HG03196 (cell line): Measurements from ENCODE around the gene GSG1L2.

Experiments used
- ATAC-seq: cut with Tn5 transposase; IDR thresholded peaks from one replicate; pipeline ENCODE4 v1.9.1; 2021; ENCODE audit not compliant: unreplicated experiment

The GSG1L2 gene

DNA sequence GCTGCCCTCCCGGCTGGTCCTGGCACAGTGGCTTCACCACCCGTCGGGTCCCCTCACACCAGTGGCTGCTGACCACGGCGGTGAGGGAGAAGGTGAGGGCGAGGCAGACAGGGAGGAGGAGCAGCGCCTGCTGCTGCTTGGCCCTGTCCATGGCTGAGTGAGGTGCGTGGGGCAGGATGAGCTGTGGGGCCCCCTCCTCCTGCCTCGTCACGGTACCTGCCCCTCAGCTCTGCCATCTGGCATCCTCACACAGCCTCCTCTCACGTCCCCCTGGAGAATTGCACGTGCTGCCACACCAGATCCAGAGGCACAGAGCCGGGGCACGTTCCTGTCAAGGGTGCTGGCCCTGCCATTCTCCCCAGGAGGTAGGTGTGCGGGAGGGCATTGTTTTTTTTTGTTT is at the start of gene GSG1L2:
GSG1L2 (minus strand) TSS at position 159 of the 400 bp plus-strand sequence; CDS start at position 151, 8 bp downstream.
- no peak for ATAC-seq

DNA sequence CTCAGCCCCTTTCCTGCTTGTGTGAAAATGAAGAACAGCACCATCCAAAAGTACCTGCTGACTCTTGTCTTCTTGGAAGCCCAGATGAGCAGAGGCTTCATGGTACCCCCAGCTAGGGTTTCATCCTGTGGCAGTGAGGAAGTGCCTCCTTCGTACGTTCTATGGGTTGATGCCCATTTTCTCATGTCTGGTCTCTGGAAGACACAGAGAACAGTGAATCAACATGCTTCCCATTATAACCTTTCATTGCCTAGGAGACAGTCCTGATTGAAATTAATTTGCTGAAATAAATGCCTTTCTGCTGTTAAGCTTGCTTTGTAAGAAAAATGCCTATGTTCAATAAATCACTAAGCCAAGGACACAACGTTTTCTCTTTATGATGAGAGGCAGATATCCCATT is 46.7 kb upstream of the GSG1L2 start:
- ATAC-seq, result no peak

DNA sequence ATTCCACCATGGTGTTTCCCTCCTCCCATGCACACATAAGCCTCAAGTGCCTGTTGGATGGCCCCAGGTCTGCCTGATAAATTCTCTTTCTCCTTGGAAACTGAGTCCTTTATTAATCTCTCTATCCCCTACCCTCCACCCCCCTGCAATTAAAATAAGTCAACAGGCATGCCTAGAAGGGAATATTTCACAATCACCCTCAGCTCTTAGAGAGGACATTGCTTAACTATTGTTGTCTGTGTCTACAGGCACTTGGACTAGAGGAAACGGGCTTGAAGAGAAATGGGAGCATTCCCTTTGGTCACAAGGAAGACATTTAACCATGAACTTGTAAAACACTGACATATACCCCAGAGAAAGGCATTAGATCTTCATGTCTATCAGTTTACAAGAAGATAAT is 43.7 kb upstream of the GSG1L2 start:
- no peak for ATAC-seq

DNA sequence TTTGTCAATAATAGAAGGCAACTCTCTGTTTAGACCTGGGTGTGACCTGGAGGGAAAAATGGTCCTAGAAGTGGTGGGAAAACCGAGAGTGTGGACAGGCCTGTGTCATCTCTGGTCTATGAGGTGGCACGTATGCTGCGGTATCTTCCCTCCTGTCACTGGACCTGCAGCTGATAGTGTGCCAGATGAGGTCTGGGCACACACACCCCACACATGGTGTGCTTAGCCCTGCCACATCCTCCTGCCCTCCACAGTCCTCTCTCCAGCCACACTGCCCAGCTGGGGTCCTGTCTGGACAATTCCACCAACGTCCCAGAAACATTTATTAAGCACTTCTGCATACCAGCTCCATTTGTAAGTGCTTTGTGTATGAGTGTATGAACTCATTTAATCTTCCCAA is 41.1 kb upstream of the GSG1L2 start:
- no peak for ATAC-seq

DNA sequence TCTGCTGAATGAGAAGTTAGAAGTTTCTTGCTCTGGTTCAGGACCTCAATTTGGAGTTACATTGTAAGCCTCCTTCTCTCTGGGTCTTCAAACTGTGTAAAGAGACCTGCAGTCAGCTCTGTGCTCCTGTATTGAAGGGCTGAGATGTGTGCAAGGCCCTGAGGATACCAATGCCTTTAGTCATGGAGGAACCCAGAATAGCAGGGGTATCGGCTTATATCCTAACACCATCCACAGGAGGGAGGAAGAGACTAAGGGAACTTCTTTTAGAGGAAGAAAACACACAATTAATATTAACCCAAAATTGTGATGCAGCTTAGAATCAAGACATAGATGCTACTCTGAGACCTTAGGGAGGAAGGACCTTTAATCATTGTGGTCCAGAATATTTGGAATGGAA is 40.3 kb upstream of the GSG1L2 start:
- no peak for ATAC-seq

DNA sequence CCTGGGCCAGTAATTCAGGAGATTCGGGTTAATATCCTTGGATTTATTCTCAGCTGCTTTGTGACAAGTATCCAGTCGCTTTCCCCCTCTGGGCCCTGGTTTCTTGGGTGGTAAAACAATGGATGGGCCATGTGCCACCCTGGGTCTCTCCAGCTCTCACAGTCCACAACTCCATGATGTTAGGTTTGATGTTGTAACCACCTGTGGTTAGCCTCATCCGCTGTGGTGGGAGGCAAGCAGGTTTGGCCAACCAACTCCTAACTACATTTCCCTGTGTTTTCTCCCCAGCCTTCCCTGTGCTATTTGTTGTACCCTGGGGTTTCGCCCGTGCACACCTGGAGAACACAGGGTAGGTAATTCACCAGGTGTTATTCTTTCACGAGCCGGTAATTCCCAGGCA is 39.0 kb upstream of the GSG1L2 start:
- ATAC-seq, result no peak

DNA sequence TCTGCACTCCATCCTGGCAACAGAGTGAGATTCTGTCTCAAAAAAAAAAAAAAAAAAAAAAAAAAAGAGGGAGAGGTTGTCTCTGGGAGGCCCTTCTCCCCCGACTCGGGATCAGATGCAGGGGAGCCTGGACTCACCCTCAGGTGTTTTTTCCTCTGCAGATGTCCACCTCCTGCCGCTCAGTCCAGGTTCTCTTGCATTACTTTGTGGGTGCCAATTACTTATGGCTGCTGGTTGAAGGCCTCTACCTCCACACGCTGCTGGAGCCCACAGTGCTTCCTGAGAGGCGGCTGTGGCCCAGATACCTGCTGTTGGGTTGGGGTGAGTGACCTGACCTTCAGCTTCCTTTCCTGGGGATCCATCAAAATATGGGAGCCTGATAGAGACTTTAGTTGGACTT is 37.9 kb upstream of the GSG1L2 start:
- no peak for ATAC-seq

DNA sequence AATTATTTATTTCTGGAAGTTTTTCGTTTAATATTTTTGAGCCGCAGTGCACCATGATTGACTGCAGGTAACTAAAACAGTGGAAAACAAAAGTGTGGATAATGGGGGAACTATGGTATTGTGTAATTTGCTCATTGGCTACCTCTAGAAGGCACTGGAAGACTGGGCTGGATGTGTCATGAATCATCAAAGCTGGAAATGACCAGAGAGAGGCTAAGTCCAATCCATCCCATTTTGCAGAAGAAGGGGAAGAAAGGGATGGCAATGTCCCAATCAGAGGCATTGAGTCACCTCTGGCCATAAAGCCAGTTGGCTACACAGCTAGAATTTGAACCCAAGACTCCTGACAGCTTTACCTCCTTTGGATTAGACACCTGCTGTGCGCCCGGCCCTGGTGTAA is 33.2 kb upstream of the GSG1L2 start:
- ATAC-seq, result no peak

DNA sequence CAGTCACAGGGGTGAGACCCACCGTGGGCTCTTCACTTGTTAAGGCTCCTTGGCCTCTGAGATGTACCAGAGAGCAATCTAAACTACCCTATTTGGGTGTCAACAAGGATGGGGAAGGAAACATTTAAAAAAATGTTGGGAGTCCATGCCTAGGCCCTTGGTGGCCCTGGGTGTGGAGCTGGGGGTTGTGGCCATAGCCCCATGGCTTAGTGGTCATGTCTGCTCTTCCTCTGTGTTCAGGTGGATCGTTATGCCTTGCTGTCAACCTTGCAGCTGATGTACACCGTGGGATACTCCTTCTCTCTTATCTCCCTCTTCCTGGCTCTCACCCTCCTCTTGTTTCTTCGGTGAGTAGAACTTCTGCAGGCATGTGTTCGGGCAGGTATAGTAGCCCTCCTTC is 32.4 kb upstream of the GSG1L2 start:
- ATAC-seq, result no peak

DNA sequence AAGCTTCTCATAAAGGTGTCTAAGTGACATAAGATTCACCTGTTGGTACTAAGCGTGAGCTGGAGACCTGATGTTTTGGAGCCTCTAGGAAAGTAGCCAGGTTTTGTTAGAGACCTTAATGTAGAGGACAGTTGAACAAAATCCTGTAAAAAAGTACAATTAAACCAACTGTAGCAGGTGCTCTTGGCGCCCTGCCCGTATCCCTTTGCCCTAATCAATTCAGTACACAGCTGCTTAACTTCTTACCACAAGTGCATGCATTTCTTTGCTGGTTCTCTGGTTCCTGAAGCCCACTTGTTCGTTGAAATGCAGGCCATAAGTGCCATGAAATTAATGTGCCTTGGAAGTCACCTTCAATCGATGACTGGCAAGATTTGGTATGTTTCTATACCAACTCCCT is 28.3 kb upstream of the GSG1L2 start:
- ATAC-seq, result no peak

DNA sequence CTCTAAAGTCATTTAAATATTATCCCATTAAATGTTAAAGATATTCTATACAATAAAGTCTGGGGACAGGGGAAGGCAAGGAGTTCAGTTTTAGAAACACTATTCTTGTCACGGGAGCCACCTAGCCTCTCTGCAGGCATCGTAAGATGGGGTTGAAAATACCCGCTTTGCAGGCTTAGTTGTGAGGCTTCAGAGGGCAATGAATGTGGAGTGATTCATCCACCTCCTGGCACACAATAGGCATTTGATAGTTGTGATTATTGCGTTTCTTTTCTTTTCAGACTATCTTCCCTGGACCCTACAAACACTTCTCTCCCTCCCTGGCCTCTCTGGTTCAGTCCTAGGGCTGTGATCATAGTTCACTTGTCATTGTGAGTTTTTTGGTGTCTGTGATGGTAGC is 23.4 kb upstream of the GSG1L2 start:
- ATAC-seq, result no peak

DNA sequence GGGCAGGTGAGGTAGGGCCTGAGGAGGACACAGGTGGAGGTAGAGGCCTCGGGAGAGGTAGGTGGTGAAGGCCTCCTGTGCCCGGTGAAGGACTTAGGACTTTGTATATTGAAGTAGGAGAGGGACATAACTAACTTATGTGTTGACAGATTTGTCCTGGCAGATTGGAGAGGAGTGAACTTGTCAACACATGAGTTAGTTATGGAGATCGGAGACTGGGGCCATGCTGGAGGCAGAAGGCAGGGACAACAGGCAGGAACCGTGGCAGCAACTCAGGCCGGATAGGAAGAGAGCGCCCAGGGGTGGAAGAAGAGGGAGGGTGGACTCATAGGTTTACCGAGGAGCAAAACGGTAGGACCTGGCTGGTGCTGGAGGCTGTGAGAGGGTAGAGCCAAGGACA is 22.3 kb upstream of the GSG1L2 start:
- ATAC-seq, result no peak

DNA sequence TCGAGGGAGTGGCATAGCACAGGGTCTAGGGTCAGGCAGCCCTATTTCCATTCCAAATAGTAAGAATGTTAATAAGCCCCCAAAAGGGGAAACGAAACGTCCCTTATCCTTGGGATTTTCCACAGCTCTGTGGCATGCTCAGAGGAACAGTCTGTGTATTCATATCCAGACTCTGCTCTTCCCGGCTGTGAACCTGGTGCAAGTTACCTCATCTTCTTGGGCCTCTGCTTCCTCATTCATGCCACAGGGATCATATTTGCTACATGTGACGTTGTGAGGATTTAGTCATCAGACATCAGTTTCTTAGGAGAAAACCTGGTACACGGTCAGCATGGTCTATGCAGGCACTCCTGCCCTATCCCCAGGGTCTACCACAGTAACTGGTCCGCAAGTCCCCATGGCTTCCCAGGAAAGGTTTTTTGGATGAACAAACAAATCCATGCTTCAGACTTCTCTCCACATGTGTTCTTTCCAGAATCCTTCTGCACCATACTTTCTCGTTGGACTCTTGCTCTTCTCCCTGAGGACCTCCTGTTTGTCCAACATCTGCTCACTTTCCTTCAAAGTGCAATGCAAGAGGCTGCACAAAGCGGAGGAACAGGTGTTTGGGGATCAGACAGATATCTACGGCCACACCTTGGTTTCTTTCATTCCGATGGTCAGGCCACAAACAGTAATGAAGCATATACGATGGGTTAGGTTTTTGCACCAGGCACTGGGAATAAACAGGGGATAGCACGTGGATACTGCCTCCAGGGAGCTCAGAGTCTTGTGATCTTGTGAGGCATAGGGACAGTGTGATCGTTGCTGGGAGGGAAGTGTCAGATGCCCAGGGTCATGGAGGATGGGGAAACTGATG is 21.5 kb upstream of the GSG1L2 start:
- no peak for ATAC-seq

DNA sequence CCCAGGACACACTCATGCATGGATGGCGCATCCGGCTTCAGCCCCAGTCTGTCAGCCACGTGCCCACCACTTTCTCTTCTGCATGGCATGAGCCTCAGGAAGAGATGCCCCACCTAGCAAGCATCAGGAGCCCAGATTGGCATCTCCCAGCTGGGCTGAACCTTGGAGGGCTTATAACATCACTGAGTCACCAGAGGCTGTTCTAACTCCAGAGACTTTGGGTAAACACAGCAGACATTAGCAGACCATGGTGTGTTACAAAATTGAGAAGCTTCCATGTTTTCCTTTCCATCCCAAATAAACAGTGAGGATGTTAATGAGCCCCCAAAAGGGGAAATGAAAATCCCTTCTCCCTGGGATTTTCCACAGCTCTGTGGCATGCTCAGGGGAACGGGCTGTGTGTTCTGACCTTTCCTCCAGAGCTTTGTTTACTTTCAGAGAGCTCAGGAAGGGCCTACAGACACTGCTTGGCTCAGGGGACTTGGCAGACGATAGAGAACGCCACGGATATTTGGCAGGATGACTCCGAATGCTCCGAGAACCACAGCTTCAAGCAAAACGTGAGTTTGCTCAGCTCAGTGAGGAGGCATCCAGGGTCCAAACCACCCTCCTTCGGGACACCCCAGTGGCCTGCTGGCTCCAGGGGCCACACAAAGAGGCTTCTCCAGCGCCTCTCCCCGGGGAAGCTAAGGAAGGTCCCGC is 20.3 kb upstream of the GSG1L2 start:
- no peak for ATAC-seq

DNA sequence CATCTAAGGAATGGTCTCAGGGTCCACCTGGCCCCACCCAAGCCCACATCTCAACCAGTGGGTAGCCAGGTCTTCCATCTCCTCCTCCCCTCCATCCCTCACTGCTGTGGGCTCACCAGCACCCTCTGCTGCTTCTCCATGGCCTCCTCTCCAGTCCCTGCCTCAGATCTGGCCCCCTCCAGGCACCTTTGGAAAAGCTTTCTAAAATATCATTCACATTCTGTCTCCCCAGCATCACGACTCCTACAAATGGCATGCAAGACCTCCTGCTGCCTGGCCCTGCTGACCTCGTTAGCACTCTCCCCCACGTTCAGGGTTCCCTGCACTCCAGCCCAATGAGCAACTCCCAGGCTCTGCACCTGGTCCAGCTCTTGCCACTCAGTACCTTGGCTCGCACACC is 17.6 kb upstream of the GSG1L2 start:
- no peak for ATAC-seq

DNA sequence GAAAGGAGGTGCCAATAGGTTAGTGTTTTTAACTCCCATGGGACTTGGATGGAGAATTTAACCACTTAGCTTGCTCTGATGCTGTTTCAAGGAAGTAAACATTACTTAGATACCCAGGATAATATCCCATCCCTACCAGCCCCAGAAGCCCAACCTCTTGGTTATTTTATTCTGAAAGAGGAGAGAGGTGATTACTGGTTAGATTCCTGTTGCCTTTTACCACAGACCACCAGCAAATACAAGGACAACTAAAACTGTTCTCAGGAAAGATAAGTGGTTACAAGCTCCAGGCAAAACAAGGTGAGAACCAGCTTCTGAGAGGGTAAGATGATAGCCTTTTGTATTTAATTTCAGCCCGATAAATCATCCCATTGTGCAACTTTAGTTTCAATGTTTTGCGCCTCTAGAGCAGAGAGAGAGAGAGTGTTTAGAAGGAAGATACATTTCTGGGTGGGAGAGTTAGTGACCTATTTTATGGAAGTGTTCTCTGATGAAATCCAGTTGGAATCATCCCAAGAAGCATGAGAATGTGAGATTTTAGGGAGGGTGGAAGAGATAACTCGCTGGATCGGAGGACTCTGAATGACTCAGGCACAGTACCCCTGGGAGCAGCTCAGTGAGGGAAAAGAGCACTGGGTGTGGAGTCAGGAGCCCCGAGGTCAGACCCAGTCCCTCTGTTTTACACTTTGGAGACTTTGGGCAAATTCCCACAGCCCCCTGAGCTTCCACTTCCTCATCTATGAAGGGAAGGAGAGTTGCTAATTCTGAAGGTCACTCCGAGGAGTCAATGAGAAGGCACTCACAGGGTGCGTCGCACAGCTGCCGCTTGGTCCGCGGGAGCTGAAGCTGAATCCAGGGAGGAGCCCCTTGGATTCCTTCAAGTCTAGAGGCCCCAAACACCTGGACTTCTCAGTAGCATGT is 15.9 kb upstream of the GSG1L2 start:
- ATAC-seq, result no peak

DNA sequence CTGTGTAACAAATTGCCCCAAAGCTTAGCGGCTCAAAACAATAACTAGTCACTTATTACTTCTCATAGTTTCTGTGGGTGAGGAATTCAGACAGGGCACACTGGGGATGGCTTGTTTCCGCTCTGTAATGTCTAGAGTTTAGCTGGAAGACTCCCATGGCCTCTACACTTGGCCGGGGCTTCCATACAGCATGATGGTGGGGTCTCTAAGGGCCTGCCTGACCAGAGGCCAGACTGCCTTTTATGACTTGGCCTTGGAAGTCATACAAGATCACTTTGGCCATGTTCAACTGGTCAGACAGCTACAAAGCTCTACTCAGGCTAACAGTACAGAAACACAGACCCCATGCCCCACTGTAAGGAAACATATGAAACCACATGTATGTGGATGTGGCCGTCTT is 12.0 kb upstream of the GSG1L2 start:
- no peak for ATAC-seq

DNA sequence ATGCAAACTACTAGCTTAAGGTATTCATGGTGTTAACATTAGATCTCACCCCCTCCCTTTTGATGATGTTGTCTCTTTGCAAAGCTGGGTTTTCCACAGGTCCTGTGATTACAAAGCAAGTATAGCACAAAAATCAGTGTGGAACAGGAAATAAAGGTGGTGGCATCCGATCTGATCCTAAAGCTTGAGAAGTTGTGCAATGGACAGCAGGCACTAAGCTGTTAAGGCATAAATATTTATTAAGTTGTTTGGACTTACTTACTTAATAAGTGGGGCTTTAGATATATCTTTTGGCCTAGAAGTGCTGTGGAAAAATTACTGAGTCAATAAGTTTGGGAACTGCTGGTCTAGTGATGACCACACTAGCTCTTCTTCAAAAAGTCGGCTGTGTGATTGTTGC is 8.8 kb upstream of the GSG1L2 start:
- no peak for ATAC-seq

DNA sequence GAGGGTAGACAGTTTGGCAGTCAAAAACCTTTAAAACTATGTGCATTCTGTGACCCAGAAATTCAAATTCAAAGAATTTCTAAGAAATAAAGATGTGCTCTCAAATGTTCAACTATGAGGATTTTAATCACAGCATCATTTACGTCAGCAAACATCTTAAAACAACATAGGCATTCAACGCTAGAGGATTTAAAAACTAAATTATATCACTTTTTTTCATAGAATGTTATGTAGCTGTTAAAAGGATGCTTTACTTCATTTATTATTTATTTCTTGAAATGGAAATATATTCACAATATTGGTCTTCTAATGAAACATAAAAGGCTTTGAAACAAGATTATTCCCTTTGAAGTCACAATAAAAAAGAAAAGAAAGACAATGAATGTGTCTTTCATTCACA is 7.5 kb upstream of the GSG1L2 start:
- no peak for ATAC-seq

DNA sequence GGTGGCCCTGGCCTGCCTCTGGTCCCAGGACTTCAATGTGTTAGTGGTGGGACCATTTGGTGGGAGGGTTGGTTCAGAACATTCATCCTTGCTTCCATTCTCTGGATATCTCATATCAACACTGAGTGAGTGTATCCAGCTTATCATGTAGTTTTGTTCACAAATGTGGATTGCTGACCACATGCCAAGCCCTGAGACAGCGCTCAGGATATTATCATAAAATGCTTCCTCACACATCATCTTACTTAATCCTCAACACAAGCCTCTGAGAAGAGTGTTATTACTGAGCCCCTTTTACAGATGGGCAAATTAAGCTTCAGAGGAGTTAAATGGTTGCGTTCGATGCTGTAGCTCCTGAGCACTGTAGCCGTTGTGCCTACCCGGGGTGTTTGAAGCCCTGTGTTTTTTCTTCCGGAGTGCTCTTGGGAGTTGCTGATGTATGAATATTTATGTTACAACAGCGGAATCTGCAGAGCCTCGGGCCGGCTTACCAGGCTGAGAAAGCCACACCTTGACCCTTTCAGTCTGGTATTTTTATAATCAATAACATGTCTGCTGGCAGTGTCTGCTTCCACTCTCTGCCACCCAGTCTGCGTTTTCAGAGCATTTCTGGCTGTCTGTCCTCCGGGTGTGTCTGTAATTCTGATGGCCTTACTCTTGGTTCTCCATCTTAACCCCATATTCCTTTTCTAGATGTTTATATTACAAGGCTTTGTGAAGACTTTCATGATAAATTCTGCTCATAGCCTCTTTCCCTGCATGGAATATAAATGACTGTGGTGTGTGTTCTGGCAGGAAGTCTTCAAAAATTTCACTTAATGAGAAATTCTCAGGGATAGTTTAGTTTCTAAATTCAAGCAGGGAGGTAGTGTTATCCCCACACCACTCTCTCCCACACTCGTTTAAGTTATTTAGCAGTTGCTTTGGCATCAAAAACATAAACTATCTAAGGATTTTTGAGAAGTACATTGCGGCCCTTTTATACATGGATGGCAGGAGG is 6.7 kb upstream of the GSG1L2 start:
- ATAC-seq, result no peak
